SK-N-SH treated with all-trans-retinoic acid at 6 μM for 48 hours (cell line): Measurements from ENCODE around the gene ABCF3.

Source experiments
- ARNTL ChIP-seq: fragments of 450-650 bp; formaldehyde crosslinking; IDR thresholded peaks from 2 replicates; pipeline ENCODE4 v1.5.0; 2020; ENCODE audit warnings: low read depth, mild to moderate bottlenecking, moderate library complexity, borderline replicate concordance
- BACH2 ChIP-seq: fragments of 250-450 bp; sonication (Bioruptor Pico); IDR thresholded peaks from 2 replicates; pipeline ENCODE4 v1.9.0; 2021; ENCODE audit warnings: mild to moderate bottlenecking, borderline replicate concordance
- CSDC2 ChIP-seq: fragments of 250-450 bp; sonication (Bioruptor Pico); IDR thresholded peaks from 2 replicates; pipeline ENCODE4 v1.5.0; 2020; ENCODE audit warnings: mild to moderate bottlenecking, moderate library complexity
- ESRRG ChIP-seq: fragments of 250-450 bp; sonication (Bioruptor Pico); IDR thresholded peaks from 2 replicates; pipeline ENCODE4 v1.6.1; 2021; ENCODE audit warnings: mild to moderate bottlenecking
- PPARA ChIP-seq: fragments of 250-450 bp; sonication (Bioruptor Pico); IDR thresholded peaks from 2 replicates; pipeline ENCODE4 v1.5.0; 2020; ENCODE audit warnings: mild to moderate bottlenecking, borderline replicate concordance
- TSHZ2 ChIP-seq: fragments of 250-450 bp; sonication (Bioruptor Pico); IDR thresholded peaks from 2 replicates; pipeline ENCODE4 v1.5.0; 2020; ENCODE audit warnings: mild to moderate bottlenecking, moderate library complexity
- ZC3H10 ChIP-seq: fragments of 250-450 bp; sonication (Bioruptor Pico); IDR thresholded peaks from 2 replicates; pipeline ENCODE4 v1.5.1; 2021; ENCODE audit warnings: mild to moderate bottlenecking, moderate library complexity

- TF ChIP-seq PPARA (CRISPR knock-in tag) (no peak), ESRRG (CRISPR knock-in tag) (no peak), TSHZ2 (CRISPR knock-in tag) (no peak), BACH2 (CRISPR knock-in tag) (no peak), ARNTL (CRISPR knock-in tag) (no peak), ZC3H10 (CRISPR knock-in tag) (no peak), CSDC2 (CRISPR knock-in tag) (no peak)
These were observed 15.8 kb upstream of the ABCF3 start for GRCh38 chr3:184169896-184170875.
